Caco-2 (cell line): ENCODE data around the gene TRPC4. TPM values are rescaled to one million over a fixed set of nuclear protein-coding genes. Genes with fewer than 3 reads are reported as not detected.

Experiments used
- BruUV-seq: library from RNA; stranded (reverse); fragments of 400-500 nt; replicated peaks from 2 replicates; lab custom pipeline; 2021; lab: Mats Ljungman, UMichigan
- CTCF ChIA-PET: fragments of 300-600 bp; sonication (Branson Sonifier 250); formaldehyde crosslinking; loops from one replicate; lab custom pipeline; 2022; ENCODE audit warnings: antibody characterized with exemption; lab: Charles Lee
- POLR2A ChIA-PET: fragments of 300-600 bp; sonication (Branson Sonifier 250); formaldehyde crosslinking; loops from one replicate; lab custom pipeline; 2022; ENCODE audit warnings: antibody characterized with exemption; lab: Charles Lee
- DNase-seq, 2 experiments: peaks; one replicate each; pipeline versions ENCODE4 v3.0.0 to v3.0.0-alpha.2; 2020 to 2022
- H3K27me3 ChIP-seq: replicated peaks from 2 replicates; pipeline ENCODE4 v1.6.0; 2011; ENCODE audit warnings: low read length; ENCODE audit not compliant: control insufficient read depth, insufficient read depth
- H3K36me3 ChIP-seq: 2 replicates; pipeline ENCODE4 v1.5.1; 2011; ENCODE audit warnings: low read length; ENCODE audit not compliant: control insufficient read depth, insufficient read depth
- H3K4me1 ChIP-seq: fragments of 250-450 bp; sonication (Bioruptor Pico); 2 replicates; pipeline ENCODE4 v1.5.1; 2020; ENCODE audit warnings: mild to moderate bottlenecking
- H3K4me3 ChIP-seq: 2 replicates; pipeline ENCODE4 v1.5.1; 2011; ENCODE audit warnings: low read depth, mild to moderate bottlenecking, control low read depth, low read length
- H3K9me3 ChIP-seq: fragments of 250-450 bp; sonication (Bioruptor Pico); 2 replicates; pipeline ENCODE4 v1.5.1; 2020; ENCODE audit warnings: mild to moderate bottlenecking, moderate library complexity
- H3K27ac Mint-ChIP-seq: one replicate; pipeline ENCODE4 v1.8.0; 2022; ENCODE audit warnings: mixed read lengths; ENCODE audit not compliant: unreplicated experiment
- H3K27me3 Mint-ChIP-seq: one replicate; pipeline ENCODE4 v1.8.0; 2022; ENCODE audit warnings: mixed read lengths; ENCODE audit not compliant: insufficient read depth, unreplicated experiment
- H3K36me3 Mint-ChIP-seq: one replicate; pipeline ENCODE4 v1.8.0; 2022; ENCODE audit warnings: mild to moderate bottlenecking, mixed read lengths; ENCODE audit not compliant: insufficient read depth, unreplicated experiment
- H3K4me1 Mint-ChIP-seq: one replicate; pipeline ENCODE4 v1.8.0; 2022; ENCODE audit warnings: low read depth, mixed read lengths; ENCODE audit not compliant: unreplicated experiment
- H3K4me3 Mint-ChIP-seq: one replicate; pipeline ENCODE4 v1.8.0; 2022; ENCODE audit warnings: mild to moderate bottlenecking, moderate library complexity, mixed read lengths; ENCODE audit not compliant: unreplicated experiment
- H3K9me3 Mint-ChIP-seq: one replicate; pipeline ENCODE4 v1.8.0; 2022; ENCODE audit warnings: mixed read lengths; ENCODE audit not compliant: unreplicated experiment
- intact Hi-C: fragments of 100-400 bp; cut with micrococcal nuclease; formaldehyde crosslinking; loops from one replicate; pipeline ENCODE4 v1.10.0; 2022; ENCODE audit not compliant: unreplicated experiment
- total RNA-seq: library from RNA; stranded (reverse); gene quantifications from 2 replicates; pipeline ENCODE4 v1.2.3, GENCODE V29; 2022
- TF ChIP-seq, protein P1 (sequence below), 2 experiments: fragments of 200-600 bp in 1 of 2; IDR thresholded peaks; 1 replicate in 1 of 2; 2 replicates in 1 of 2; pipeline versions ENCODE4 v1.5.1 to v1.8.0; 2011 to 2022; ENCODE audit warnings: antibody characterized with exemption in 1 of 2, control low read depth in 1 of 2, inconsistent platforms in 1 of 2, low read depth in 1 of 2, low read length in 1 of 2, mild to moderate bottlenecking in 1 of 2, moderate library complexity in 1 of 2; ENCODE audit not compliant: insufficient read depth in 1 of 2, severe bottlenecking in 1 of 2, unreplicated experiment in 1 of 2

TRPC4 gene
- total RNA-seq, 1 experiment from 2014 or later = not detected

- intact Hi-C loops = no loop called here
- CTCF ChIA-PET = no interaction called here
- H3K27ac Mint-ChIP-seq = no peak overlapping the region
- peaks cover 11% of the 10 kb centered on the region for H3K27me3 Mint-ChIP-seq
- no peaks in the 10 kb centered on the region for H3K4me1 Mint-ChIP-seq
- Histone ChIP-seq H3K9me3 (no peaks in the 10 kb centered on the region), H3K27me3 (no peaks in the 10 kb centered on the region), H3K36me3 (no peaks in the 10 kb centered on the region), H3K4me1 (no peaks in the 10 kb centered on the region), H3K4me3 (no peak overlapping the region)
- H3K4me3 Mint-ChIP-seq = no peak overlapping the region
- TF ChIP-seq, protein P1, sequence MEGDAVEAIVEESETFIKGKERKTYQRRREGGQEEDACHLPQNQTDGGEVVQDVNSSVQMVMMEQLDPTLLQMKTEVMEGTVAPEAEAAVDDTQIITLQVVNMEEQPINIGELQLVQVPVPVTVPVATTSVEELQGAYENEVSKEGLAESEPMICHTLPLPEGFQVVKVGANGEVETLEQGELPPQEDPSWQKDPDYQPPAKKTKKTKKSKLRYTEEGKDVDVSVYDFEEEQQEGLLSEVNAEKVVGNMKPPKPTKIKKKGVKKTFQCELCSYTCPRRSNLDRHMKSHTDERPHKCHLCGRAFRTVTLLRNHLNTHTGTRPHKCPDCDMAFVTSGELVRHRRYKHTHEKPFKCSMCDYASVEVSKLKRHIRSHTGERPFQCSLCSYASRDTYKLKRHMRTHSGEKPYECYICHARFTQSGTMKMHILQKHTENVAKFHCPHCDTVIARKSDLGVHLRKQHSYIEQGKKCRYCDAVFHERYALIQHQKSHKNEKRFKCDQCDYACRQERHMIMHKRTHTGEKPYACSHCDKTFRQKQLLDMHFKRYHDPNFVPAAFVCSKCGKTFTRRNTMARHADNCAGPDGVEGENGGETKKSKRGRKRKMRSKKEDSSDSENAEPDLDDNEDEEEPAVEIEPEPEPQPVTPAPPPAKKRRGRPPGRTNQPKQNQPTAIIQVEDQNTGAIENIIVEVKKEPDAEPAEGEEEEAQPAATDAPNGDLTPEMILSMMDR (IDR thresholded peaks at IDR 0.05; ENCODE audit: insufficient read depth in 1 of 2, low read depth in 1 of 2, low read length in 1 of 2, severe bottlenecking in 1 of 2, unreplicated experiment in 1 of 2) = no peak
- POLR2A ChIA-PET = no interaction called here
- H3K36me3 Mint-ChIP-seq = no peaks in the 10 kb centered on the region
- BruUV-seq = no TSS peak
- no peaks in the 10 kb centered on the region for H3K9me3 Mint-ChIP-seq
- no peak for DNase-seq
Measured at GRCh38 chr13:37667702-37668101, 201.9 kb downstream of the TRPC4 start.

DNA sequence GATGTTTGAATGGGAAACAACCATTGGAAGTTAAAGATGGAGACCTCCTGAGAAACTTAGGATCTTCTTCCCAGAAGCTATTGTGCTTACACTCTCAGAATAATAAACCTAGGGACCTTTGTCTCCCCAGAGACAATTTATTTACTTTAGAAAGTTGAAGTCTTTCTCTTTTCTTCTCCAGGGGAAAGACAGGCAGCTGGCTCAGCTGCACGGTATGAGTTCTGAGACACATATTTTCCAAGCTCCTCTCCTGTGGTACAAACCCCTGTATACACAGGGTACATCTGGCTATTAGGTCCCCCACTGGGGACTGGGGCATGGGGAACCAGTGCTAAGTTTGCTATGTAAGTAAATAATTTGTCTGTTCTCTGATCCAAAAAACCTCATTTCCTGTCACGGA lies 203.5 kb downstream of the TRPC4 start:
- TF ChIP-seq, protein P1 (IDR thresholded peaks at IDR 0.05; ENCODE audit: insufficient read depth in 1 of 2, low read depth in 1 of 2, low read length in 1 of 2, severe bottlenecking in 1 of 2, unreplicated experiment in 1 of 2) = no peak
- intact Hi-C loops = no loop called here
- H3K27me3 ChIP-seq = no peaks in the 10 kb centered on the region
- peaks cover 11% of the 10 kb centered on the region for H3K27me3 Mint-ChIP-seq
- no peaks in the 10 kb centered on the region for H3K4me1 ChIP-seq
- H3K27ac Mint-ChIP-seq = no peak overlapping the region
- no peak overlapping the region for H3K4me3 Mint-ChIP-seq
- H3K9me3 Mint-ChIP-seq = no peaks in the 10 kb centered on the region
- DNase-seq = no peak
- H3K36me3 Mint-ChIP-seq = no peaks in the 10 kb centered on the region
- ChIA-PET POLR2A (no interaction called here), CTCF (no interaction called here)
- no peaks in the 10 kb centered on the region for H3K4me1 Mint-ChIP-seq
- H3K9me3 ChIP-seq = no peaks in the 10 kb centered on the region
- BruUV-seq = no TSS peak
- H3K36me3 ChIP-seq = no peaks in the 10 kb centered on the region
- no peak overlapping the region for H3K4me3 ChIP-seq

DNA sequence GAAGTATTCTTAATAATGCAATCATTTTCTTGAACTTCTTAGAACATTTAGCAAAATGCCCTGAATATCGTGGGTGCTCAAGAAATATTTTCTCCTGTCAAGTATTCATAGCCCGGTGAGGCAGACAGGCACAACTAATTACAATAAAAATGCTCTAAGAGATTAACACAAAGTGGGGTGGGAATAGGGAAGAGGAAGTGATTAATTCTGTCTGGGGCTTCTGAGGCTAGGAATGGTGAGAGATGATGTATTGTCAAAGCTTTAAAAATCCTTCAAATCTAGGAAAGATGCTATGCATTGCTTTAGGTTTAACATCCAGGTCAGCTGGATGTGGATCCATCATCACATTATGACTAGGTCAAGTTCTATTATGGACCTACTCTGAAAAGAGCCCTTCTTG lies 204.2 kb downstream of the TRPC4 start:
- Mint-ChIP-seq H3K27ac (no peak overlapping the region), H3K36me3 (no peaks in the 10 kb centered on the region), H3K27me3 (peaks cover 11% of the 10 kb centered on the region), H3K4me3 (no peak overlapping the region), H3K9me3 (no peaks in the 10 kb centered on the region), H3K4me1 (no peaks in the 10 kb centered on the region)
- ChIA-PET CTCF (no interaction called here), POLR2A (no interaction called here)
- H3K36me3 ChIP-seq = no peaks in the 10 kb centered on the region
- no peaks in the 10 kb centered on the region for H3K27me3 ChIP-seq
- intact Hi-C loops = no loop called here
- DNase-seq = no peak
- no peaks in the 10 kb centered on the region for H3K9me3 ChIP-seq
- BruUV-seq = no TSS peak
- no peak overlapping the region for H3K4me3 ChIP-seq
- no peaks in the 10 kb centered on the region for H3K4me1 ChIP-seq
- TF ChIP-seq, protein P1 (IDR thresholded peaks at IDR 0.05; ENCODE audit: insufficient read depth in 1 of 2, low read depth in 1 of 2, low read length in 1 of 2, severe bottlenecking in 1 of 2, unreplicated experiment in 1 of 2) = no peak
